Activated T-cell treated with anti-CD3 and anti-CD28 coated beads, Interleukin-2, amount 50 U/mL, for 72 hours (primary cell): ENCODE data around the gene PXT1. TPM values are rescaled to one million over a fixed set of nuclear protein-coding genes. Genes with fewer than 3 reads are reported as not detected.
"Not testable (repeated sequence)": the region's sequence is repeated elsewhere in the genome, so short reads cannot be mapped to it uniquely, and the experiment has no call there.

Experiments used
- ATAC-seq, 2 donors: fragments of 150-1000 bp; cut with Tn5 transposase; replicated peaks in 1 of 2; 2 replicates each; pipeline ENCODE4 v1.10.0; 2021; ENCODE audit warnings: moderate library complexity in 2 of 2, mild to moderate bottlenecking in 1 of 2
- DNase-seq, 2 donors: peaks; one replicate each; pipeline ENCODE4 v3.0.0; 2021 to 2022; ENCODE audit warnings: mixed read lengths in 1 of 2
- H3K27ac Mint-ChIP-seq: one replicate; pipeline ENCODE4 v1.8.0; 2022; ENCODE audit warnings: mild to moderate bottlenecking, moderate library complexity, mixed read lengths
- H3K27me3 Mint-ChIP-seq: one replicate; pipeline ENCODE4 v1.8.0; 2022; ENCODE audit warnings: low read depth, mixed read lengths
- H3K36me3 Mint-ChIP-seq, 2 donors: one replicate each; pipeline ENCODE4 v1.8.0; 2022; ENCODE audit warnings: mixed read lengths in 2 of 2, mild to moderate bottlenecking in 1 of 2; ENCODE audit not compliant: insufficient read depth in 2 of 2
- H3K4me1 Mint-ChIP-seq: one replicate; pipeline ENCODE4 v1.8.0; 2022; ENCODE audit warnings: low read depth, mixed read lengths
- H3K4me3 Mint-ChIP-seq, 2 donors: one replicate each; pipeline ENCODE4 v1.8.0; 2022; ENCODE audit warnings: mild to moderate bottlenecking in 2 of 2, mixed read lengths in 2 of 2, moderate library complexity in 2 of 2
- H3K9me3 Mint-ChIP-seq, 2 donors: one replicate each; pipeline ENCODE4 v1.8.0; 2022; ENCODE audit warnings: mixed read lengths in 2 of 2
- total RNA-seq, 2 donors: library from RNA; stranded (reverse); gene quantifications; one replicate each; pipeline ENCODE4 v1.2.3, GENCODE V29; 2022

Gene PXT1
- under 1 TPM; 0.25 to 0.48 TPM for total RNA-seq

GRCh38 chr6:36442671-36443470 lies at the start of gene PXT1, which contains the start of gene KCTD20:
Gene PXT1, minus strand, starts transcription at chr6:36442854. Its CDS starts 16,772 bp downstream, at chr6:36426082.
Gene KCTD20, plus strand, starts transcription at chr6:36443000. Its CDS starts 27,098 bp downstream, at chr6:36470098.
- Mint-ChIP-seq H3K4me1 (peaks cover 46% of the 10 kb centered on the region), H3K27ac (peak within 1 kb of the TSS; percentile 99), H3K9me3 (no peaks in the 10 kb centered on the region), H3K4me3 (peak within 1 kb of the TSS; percentile 84 to 98), H3K36me3 (peaks cover 5 to 6% of the 10 kb centered on the region in 2 donors), H3K27me3 (no peaks in the 10 kb centered on the region)
- peak; percentile 85 to 90 for ATAC-seq
- peak; percentile 90 to 92 for DNase-seq

GRCh38 chr6:36492092-36492491 lies 49.4 kb upstream of the PXT1 start:
- H3K27ac Mint-ChIP-seq, result peak overlapping the region; percentile 65

GRCh38 chr6:36491378-36491965 lies 48.8 kb upstream of the PXT1 start:
- Mint-ChIP-seq H3K4me3 (no peak overlapping the region), H3K27ac (peak overlapping the region; percentile 63), H3K27me3 (no peaks in the 10 kb centered on the region), H3K36me3 (peaks cover 6 to 32% of the 10 kb centered on the region in 2 donors), H3K9me3 (no peaks in the 10 kb centered on the region), H3K4me1 (peaks cover 16% of the 10 kb centered on the region)
- DNase-seq, result no peak
- no peak for ATAC-seq

More at GRCh38 chr6:36492092-36492491, 49.4 kb upstream of the PXT1 start:
- ATAC-seq, result no peak
- Mint-ChIP-seq H3K36me3 (peaks cover 4 to 33% of the 10 kb centered on the region in 2 donors), H3K4me3 (no peak overlapping the region), H3K4me1 (peaks cover 16% of the 10 kb centered on the region), H3K27me3 (no peaks in the 10 kb centered on the region), H3K9me3 (no peaks in the 10 kb centered on the region)
- no peak for DNase-seq

- H3K36me3 Mint-ChIP-seq, result peaks cover 5 to 35% of the 10 kb centered on the region in 2 donors
- ATAC-seq, result no peak
- H3K4me1 Mint-ChIP-seq, result peaks cover 14% of the 10 kb centered on the region
- H3K27me3 Mint-ChIP-seq, result no peaks in the 10 kb centered on the region
- H3K4me3 Mint-ChIP-seq, result no peak overlapping the region
- DNase-seq, result no peak
- no peaks in the 10 kb centered on the region for H3K9me3 Mint-ChIP-seq
- H3K27ac Mint-ChIP-seq, result peak overlapping the region; percentile 53
Measured at GRCh38 chr6:36489426-36489825, 46.8 kb upstream of the PXT1 start.

- DNase-seq (no peak), ATAC-seq (no peak)
- Mint-ChIP-seq H3K9me3 (no peaks in the 10 kb centered on the region), H3K27ac (no peak overlapping the region), H3K27me3 (no peaks in the 10 kb centered on the region), H3K4me1 (peaks cover 4% of the 10 kb centered on the region), H3K36me3 (peaks cover 5 to 34% of the 10 kb centered on the region in 2 donors), H3K4me3 (no peak overlapping the region)
Measured at GRCh38 chr6:36488221-36488620, 45.6 kb upstream of the PXT1 start.

- Mint-ChIP-seq H3K36me3 (peaks cover 5 to 34% of the 10 kb centered on the region in 2 donors), H3K4me3 (no peak overlapping the region), H3K27me3 (no peaks in the 10 kb centered on the region), H3K9me3 (no peaks in the 10 kb centered on the region), H3K4me1 (peaks cover 4% of the 10 kb centered on the region), H3K27ac (peak overlapping the region; percentile 63)
- no peak for DNase-seq
- ATAC-seq, result no peak
Measured at GRCh38 chr6:36487698-36488097, 45.0 kb upstream of the PXT1 start.

- H3K27ac Mint-ChIP-seq, result peak overlapping the region; percentile 90
- no peak for DNase-seq
- H3K36me3 Mint-ChIP-seq, result peaks cover 8 to 32% of the 10 kb centered on the region in 2 donors
- H3K9me3 Mint-ChIP-seq, result no peaks in the 10 kb centered on the region
- no peaks in the 10 kb centered on the region for H3K27me3 Mint-ChIP-seq
- H3K4me1 Mint-ChIP-seq, result no peaks in the 10 kb centered on the region
- H3K4me3 Mint-ChIP-seq, result no peak overlapping the region
- no peak for ATAC-seq
Measured at GRCh38 chr6:36484736-36485135, 42.1 kb upstream of the PXT1 start.

- not testable (repeated sequence) for DNase-seq, H3K9me3 Mint-ChIP-seq, H3K4me3 Mint-ChIP-seq, H3K27me3 Mint-ChIP-seq, H3K4me1 Mint-ChIP-seq, ATAC-seq, H3K27ac Mint-ChIP-seq
- peaks cover 8 to 34% of the 10 kb centered on the region in 2 donors for H3K36me3 Mint-ChIP-seq
Measured at GRCh38 chr6:36483326-36483725, 40.7 kb upstream of the PXT1 start.

- no peak overlapping the region for H3K4me3 Mint-ChIP-seq
- DNase-seq (no peak), ATAC-seq (no peak)
- H3K9me3 Mint-ChIP-seq, result no peaks in the 10 kb centered on the region
- H3K27ac Mint-ChIP-seq, result peak overlapping the region; percentile 85
- no peaks in the 10 kb centered on the region for H3K4me1 Mint-ChIP-seq
- peaks cover 5 to 16% of the 10 kb centered on the region in 2 donors for H3K36me3 Mint-ChIP-seq
- H3K27me3 Mint-ChIP-seq, result no peaks in the 10 kb centered on the region
Measured at GRCh38 chr6:36479256-36479655, 36.6 kb upstream of the PXT1 start.

GRCh38 chr6:36478051-36478526 lies 35.4 kb upstream of the PXT1 start:
- no peaks in the 10 kb centered on the region for H3K9me3 Mint-ChIP-seq
- H3K36me3 Mint-ChIP-seq, result peaks cover 5 to 12% of the 10 kb centered on the region in 2 donors
- no peak overlapping the region for H3K4me3 Mint-ChIP-seq
- no peak for DNase-seq
- no peaks in the 10 kb centered on the region for H3K4me1 Mint-ChIP-seq
- H3K27ac Mint-ChIP-seq, result no peak overlapping the region
- no peaks in the 10 kb centered on the region for H3K27me3 Mint-ChIP-seq
- no peak for ATAC-seq

- Mint-ChIP-seq H3K27me3 (no peaks in the 10 kb centered on the region), H3K27ac (peak overlapping the region; percentile 38), H3K9me3 (no peaks in the 10 kb centered on the region), H3K36me3 (peaks cover 0 to 13% of the 10 kb centered on the region in 2 donors), H3K4me1 (no peaks in the 10 kb centered on the region), H3K4me3 (no peak overlapping the region)
- ATAC-seq, result no peak
- no peak for DNase-seq
Measured at GRCh38 chr6:36469946-36470345, 27.3 kb upstream of the PXT1 start.

GRCh38 chr6:36469148-36469661 lies 26.6 kb upstream of the PXT1 start:
- no peak for DNase-seq

GRCh38 chr6:36467625-36468024 lies 25.0 kb upstream of the PXT1 start:
- Mint-ChIP-seq H3K36me3 (peaks cover 4 to 12% of the 10 kb centered on the region in 2 donors), H3K4me1 (peaks cover 20% of the 10 kb centered on the region)

More at GRCh38 chr6:36469148-36469661, 26.6 kb upstream of the PXT1 start:
- Mint-ChIP-seq H3K36me3 (peaks cover 0 to 7% of the 10 kb centered on the region in 2 donors), H3K27ac (no peak overlapping the region), H3K27me3 (no peaks in the 10 kb centered on the region), H3K4me3 (no peak overlapping the region), H3K9me3 (no peaks in the 10 kb centered on the region), H3K4me1 (peaks cover 4% of the 10 kb centered on the region)
- ATAC-seq, result no peak

More at GRCh38 chr6:36467625-36468024, 25.0 kb upstream of the PXT1 start:
- no peaks in the 10 kb centered on the region for H3K27me3 Mint-ChIP-seq
- ATAC-seq (no peak), DNase-seq (no peak)
- no peak overlapping the region for H3K27ac Mint-ChIP-seq
- peaks cover 0 to 3% of the 10 kb centered on the region in 2 donors for H3K9me3 Mint-ChIP-seq
- H3K4me3 Mint-ChIP-seq, result no peak overlapping the region
